GM19372 (cell line): ENCODE measurements around the gene PEAK1.
"Not testable (repeated sequence)": the region's sequence is repeated elsewhere in the genome, so short reads cannot be mapped to it uniquely, and the experiment has no call there.

Source experiments
- ATAC-seq: cut with Tn5 transposase; IDR thresholded peaks from one replicate; pipeline ENCODE4 v1.9.1; 2021; ENCODE audit warnings: mild to moderate bottlenecking, low read depth, moderate library complexity; ENCODE audit not compliant: unreplicated experiment

PEAK1 gene

GRCh38 chr15:77156000-77156399 is 263.9 kb downstream of the PEAK1 start:
- not testable (repeated sequence) for ATAC-seq

GRCh38 chr15:77148191-77148590 is 271.7 kb downstream of the PEAK1 start:
- ATAC-seq: no peak

- ATAC-seq: no peak
Measured at GRCh38 chr15:77145370-77145769, 274.5 kb downstream of the PEAK1 start.

GRCh38 chr15:77144492-77145070 is 275.3 kb downstream of the PEAK1 start:
- ATAC-seq: no peak

GRCh38 chr15:77144026-77144425 is 275.9 kb downstream of the PEAK1 start:
- ATAC-seq: no peak

- ATAC-seq: no peak
Measured at GRCh38 chr15:77143616-77144015, 276.3 kb downstream of the PEAK1 start.

- no peak for ATAC-seq
Measured at GRCh38 chr15:77143191-77143590, 276.7 kb downstream of the PEAK1 start.

- ATAC-seq: no peak
Measured at GRCh38 chr15:77140220-77140619, 279.7 kb downstream of the PEAK1 start.

GRCh38 chr15:77139312-77139711 is 280.6 kb downstream of the PEAK1 start:
- ATAC-seq: no peak

- ATAC-seq: no peak
Measured at GRCh38 chr15:77138167-77138522, 281.8 kb downstream of the PEAK1 start.

GRCh38 chr15:77135181-77135580 is 284.7 kb downstream of the PEAK1 start:
- no peak for ATAC-seq

GRCh38 chr15:77130315-77130930 is 289.5 kb downstream of the PEAK1 start:
- ATAC-seq: no peak

GRCh38 chr15:77127626-77128025 is 292.3 kb downstream of the PEAK1 start:
- no peak for ATAC-seq

- no peak for ATAC-seq
Measured at GRCh38 chr15:77126529-77127326, 293.2 kb downstream of the PEAK1 start.

GRCh38 chr15:77123854-77124253 is 296.1 kb downstream of the PEAK1 start:
- no peak for ATAC-seq

GRCh38 chr15:77122576-77122975 is 297.3 kb downstream of the PEAK1 start:
- no peak for ATAC-seq

- ATAC-seq: no peak
Measured at GRCh38 chr15:77121599-77121998, 298.3 kb downstream of the PEAK1 start.

GRCh38 chr15:77120576-77120975 is 299.3 kb downstream of the PEAK1 start:
- no peak for ATAC-seq

- no peak for ATAC-seq
Measured at GRCh38 chr15:77119446-77119845, 300.5 kb downstream of the PEAK1 start.

GRCh38 chr15:77118882-77119321 is 301.0 kb downstream of the PEAK1 start:
- ATAC-seq: no peak

- no peak for ATAC-seq
Measured at GRCh38 chr15:77115179-77115578, 304.7 kb downstream of the PEAK1 start.
